ENCODE data around the gene SSH2. TPM values are rescaled to one million over a fixed set of nuclear protein-coding genes. Genes with fewer than 3 reads are reported as not detected.

Gene SSH2
- total RNA-seq, 2 donors from 2014 or later, result 43.6 to 62.2 TPM

DNA sequence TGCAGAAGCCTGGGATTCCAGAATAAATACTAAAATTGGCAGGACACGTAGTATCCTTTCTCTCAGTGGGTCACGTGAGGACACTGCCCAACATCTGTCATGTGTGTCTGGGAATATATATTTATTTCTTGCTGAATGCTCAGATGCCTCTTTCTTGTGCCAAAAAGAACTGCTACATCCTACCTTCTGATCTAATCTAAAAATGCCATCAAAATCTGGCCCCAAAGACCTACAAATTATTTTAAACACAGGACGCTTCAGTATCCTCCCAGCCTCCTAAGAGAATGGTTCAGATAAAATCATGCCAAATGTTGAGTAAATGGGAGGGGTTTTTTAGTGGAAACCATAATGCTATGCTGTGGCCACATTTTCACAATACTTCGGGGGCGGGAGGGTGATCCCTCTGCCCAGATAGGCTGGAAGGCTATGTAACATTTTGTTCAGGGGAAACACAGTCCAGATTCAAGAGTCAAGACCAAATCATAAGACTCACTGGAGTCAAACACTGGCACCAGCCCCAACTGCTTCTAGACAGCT, 284.4 kb downstream of the SSH2 start:
- DNase-seq (ENCODE audit: low spot score in 2 of 2), result no peak

GRCh38 chr17:29643817-29644160, 286.2 kb downstream of the SSH2 start:
- Mint-ChIP-seq H3K9me3 (no peaks in the 10 kb centered on the region), H3K27ac (peak overlapping the region; percentile 70 to 74), H3K36me3 (peaks cover 0 to 13% of the 10 kb centered on the region in 2 donors)
- ATAC-seq (no peak), DNase-seq (ENCODE audit: low spot score in 2 of 2) (no peak)

More for the DNA sequence above, 284.4 kb downstream of the SSH2 start:
- H3K36me3 Mint-ChIP-seq, result peaks cover 0 to 13% of the 10 kb centered on the region in 2 donors
- peak in 1 of 2 donors; percentile 80 for ATAC-seq
- peak overlapping the region in 1 of 2 donors; percentile 70 for H3K27ac Mint-ChIP-seq
- H3K9me3 Mint-ChIP-seq, result no peaks in the 10 kb centered on the region

GRCh38 chr17:29642171-29642611, 287.8 kb downstream of the SSH2 start:
- no peak for ATAC-seq
- Mint-ChIP-seq H3K9me3 (no peaks in the 10 kb centered on the region), H3K36me3 (peaks cover 0 to 5% of the 10 kb centered on the region in 2 donors), H3K27ac (peak overlapping the region; percentile 70 to 89)
- no peak for DNase-seq (ENCODE audit: low spot score in 2 of 2)

DNA sequence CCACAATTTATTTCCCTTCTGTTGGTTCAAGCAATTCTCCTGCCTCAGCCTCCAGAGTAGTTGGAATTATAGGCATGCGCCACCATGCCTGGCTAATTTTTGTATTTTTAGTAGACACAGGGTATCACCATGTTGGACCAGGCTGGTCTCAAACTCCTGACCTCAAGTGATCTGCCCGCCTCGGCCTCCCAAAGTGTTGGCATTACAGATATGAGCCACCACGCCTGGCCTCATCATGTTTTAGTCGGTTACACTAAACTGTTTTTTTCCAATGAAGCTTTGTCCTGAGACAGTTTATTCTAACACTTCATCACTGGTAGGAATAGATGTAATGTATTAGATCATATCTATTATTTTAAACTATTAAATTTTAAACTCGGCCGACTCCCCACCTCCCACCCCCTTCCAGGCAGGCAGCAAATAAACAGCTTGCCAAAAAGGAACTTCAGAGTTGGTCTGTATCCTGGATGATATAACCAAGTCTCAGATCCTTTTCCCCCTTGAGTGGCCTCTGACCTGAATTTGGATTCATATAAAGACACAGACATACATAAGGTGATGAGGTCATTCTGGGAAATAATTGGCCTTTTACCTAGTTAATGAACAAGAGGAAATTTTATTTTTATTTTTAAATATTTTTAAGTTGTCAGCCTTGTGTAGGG, 288.9 kb downstream of the SSH2 start:
- ATAC-seq, result no peak
- no peak for DNase-seq (ENCODE audit: low spot score in 2 of 2)
- no peaks in the 10 kb centered on the region for H3K9me3 Mint-ChIP-seq
- H3K27ac Mint-ChIP-seq, result peak overlapping the region in 1 of 2 donors; percentile 80
- peaks cover 0 to 12% of the 10 kb centered on the region in 2 donors for H3K36me3 Mint-ChIP-seq

- Mint-ChIP-seq H3K36me3 (peaks cover 0 to 14% of the 10 kb centered on the region in 2 donors), H3K27ac (peak overlapping the region; percentile 75 to 80), H3K9me3 (no peaks in the 10 kb centered on the region)
- no peak for ATAC-seq
- DNase-seq (ENCODE audit: low spot score in 2 of 2), result no peak
Measured at GRCh38 chr17:29640413-29640812, 289.6 kb downstream of the SSH2 start.

GRCh38 chr17:29633886-29634285, 296.1 kb downstream of the SSH2 start:
- ATAC-seq (no peak), DNase-seq (ENCODE audit: low spot score in 2 of 2) (no peak)
- peak overlapping the region; percentile 30 to 44 for H3K27ac Mint-ChIP-seq
- H3K36me3 Mint-ChIP-seq, result peaks cover 6 to 35% of the 10 kb centered on the region in 2 donors
- H3K9me3 Mint-ChIP-seq, result no peaks in the 10 kb centered on the region

DNA sequence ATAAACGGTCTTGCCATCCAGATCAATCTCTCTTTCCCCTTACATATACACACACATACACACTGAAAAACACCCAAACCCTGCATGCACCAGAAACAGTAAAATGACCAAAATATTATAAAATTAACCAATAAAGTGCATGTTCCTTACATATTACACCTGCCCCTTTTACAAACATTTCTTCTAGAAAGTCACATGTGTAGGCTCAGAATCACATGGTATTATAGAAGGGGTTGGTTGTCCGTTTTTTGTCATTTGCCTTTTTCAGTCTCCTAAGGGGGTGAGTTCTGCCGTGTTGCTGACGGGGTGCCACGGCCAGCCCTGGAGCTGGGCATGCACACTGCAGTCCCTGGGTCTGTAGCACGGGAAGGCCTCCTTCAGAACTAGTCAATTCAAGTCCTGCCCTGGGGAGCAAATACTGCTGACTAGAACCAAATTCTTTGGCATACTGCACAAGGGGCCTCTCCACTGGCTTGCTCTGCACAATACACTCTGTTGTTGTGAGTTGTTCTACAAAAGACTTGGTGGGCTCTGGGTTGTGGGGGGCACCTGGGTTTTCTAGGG, 299.3 kb downstream of the SSH2 start:
- Mint-ChIP-seq H3K9me3 (no peaks in the 10 kb centered on the region), H3K27ac (peak overlapping the region; percentile 67 to 96), H3K36me3 (peaks cover 10 to 25% of the 10 kb centered on the region in 2 donors)
- DNase-seq (ENCODE audit: low spot score in 2 of 2) (no peak), ATAC-seq (no peak)

DNA sequence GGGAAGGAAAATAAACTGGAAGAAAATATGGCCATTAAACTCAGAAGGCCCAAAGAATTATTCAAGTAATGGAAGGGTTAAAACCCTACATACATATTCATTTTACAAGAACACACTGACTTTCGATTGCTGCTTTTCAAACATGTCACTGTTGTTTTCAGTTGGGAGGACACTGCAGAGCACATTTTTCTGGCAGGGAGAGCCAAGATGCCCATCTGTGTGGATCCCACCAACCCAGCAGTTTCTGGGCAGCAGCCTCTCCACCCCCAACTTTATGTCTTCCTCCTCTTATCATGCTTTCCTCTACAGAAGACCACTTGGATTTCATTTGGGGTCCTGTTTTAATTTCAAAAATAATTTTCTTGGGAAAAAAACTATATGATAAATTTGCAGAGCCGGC, 300.2 kb downstream of the SSH2 start:
- ATAC-seq (no peak), DNase-seq (ENCODE audit: low spot score in 2 of 2) (no peak)
- no peaks in the 10 kb centered on the region for H3K9me3 Mint-ChIP-seq
- peaks cover 12 to 24% of the 10 kb centered on the region in 2 donors for H3K36me3 Mint-ChIP-seq
- peak overlapping the region; percentile 67 to 83 for H3K27ac Mint-ChIP-seq

DNA sequence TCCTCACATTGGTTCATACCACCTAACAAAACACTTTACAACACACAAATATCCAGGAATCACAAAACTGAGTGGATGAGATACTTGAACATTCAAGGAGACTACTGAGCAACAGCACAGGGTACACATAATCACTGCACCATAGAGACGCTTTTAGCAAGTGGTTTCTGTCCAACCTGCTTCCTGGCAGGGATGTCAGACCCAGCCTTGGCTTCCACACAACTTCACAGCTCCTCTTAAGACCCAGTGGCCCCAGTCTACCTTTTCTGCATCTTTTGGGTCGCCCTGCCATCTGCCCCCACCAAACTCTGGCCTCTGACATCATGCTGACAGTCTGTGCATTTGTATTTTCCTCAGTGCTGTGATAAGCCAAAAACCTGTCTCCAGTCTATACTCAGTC, 301.4 kb downstream of the SSH2 start:
- peak overlapping the region; percentile 0 to 67 for H3K27ac Mint-ChIP-seq
- no peak for DNase-seq (ENCODE audit: low spot score in 2 of 2)
- H3K9me3 Mint-ChIP-seq, result no peaks in the 10 kb centered on the region
- peaks cover 12 to 24% of the 10 kb centered on the region in 2 donors for H3K36me3 Mint-ChIP-seq
- no peak for ATAC-seq

DNA sequence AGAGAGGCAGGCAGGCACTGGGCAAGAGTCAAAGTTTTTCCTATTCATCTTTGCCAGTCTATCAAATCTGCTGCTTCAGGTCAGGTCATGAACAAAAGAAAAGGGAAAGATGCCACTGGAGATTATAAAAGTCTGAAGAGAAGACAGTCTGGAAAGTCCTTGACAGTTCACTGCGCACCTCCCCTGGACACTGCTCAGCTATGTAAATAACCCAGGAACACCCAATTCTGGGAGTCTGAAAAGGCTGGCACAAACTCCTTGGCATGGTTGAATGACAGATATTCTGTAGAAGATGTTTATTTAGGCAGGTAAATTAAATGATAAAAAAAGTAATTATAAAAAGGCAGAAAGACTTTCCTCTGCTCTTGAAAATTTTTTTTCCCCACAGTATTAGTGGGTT, 302.1 kb downstream of the SSH2 start:
- DNase-seq (ENCODE audit: low spot score in 2 of 2), result no peak
- Mint-ChIP-seq H3K36me3 (peaks cover 12 to 24% of the 10 kb centered on the region in 2 donors), H3K9me3 (no peaks in the 10 kb centered on the region), H3K27ac (peak overlapping the region; percentile 4 to 98)
- no peak for ATAC-seq

DNA sequence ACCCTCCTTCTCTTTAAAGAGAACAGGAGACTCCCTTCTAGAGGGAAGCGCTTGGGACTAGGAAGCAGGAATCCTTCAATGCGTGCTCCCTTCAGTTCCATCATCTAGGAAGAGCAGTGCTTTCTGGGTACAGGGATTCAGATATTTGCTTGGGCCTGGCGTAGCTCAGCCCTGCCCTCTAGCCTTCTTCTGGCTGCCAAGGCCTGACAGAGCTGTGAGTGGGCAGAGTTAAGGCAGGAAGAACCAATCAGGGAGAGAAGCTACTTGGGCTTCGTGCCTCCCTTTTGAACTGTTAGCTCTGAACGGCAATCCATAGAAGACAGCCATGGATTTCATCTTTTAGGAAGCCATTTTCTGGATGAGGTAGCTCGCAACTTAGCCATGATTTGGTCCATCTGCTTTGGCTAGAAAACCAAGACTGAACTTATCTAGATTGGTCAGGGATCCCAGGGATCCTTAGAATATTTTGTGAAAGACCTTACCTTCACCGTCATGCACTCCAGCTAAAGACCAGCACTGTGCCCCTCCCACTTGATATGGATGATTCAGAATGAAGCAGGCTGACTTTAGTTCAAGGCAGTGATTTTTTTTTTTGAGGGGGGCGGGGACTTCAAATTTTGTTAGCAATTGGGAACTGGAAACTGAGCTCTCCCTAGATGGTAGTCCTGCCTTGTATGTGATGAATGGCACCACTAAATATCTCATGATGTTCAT, 304.8 kb downstream of the SSH2 start:
- Mint-ChIP-seq H3K27ac (peak overlapping the region; percentile 10 to 98), H3K9me3 (no peaks in the 10 kb centered on the region), H3K36me3 (peaks cover 4 to 6% of the 10 kb centered on the region in 2 donors)
- no peak for ATAC-seq
- no peak for DNase-seq (ENCODE audit: low spot score in 2 of 2)

GRCh38 chr17:29624586-29624985, 305.4 kb downstream of the SSH2 start:
- ATAC-seq (peak; percentile 39 to 66), DNase-seq (ENCODE audit: low spot score in 2 of 2) (no peak)
- Mint-ChIP-seq H3K36me3 (peaks cover 4 to 6% of the 10 kb centered on the region in 2 donors), H3K9me3 (no peaks in the 10 kb centered on the region), H3K27ac (peak overlapping the region; percentile 84 to 98)

DNA sequence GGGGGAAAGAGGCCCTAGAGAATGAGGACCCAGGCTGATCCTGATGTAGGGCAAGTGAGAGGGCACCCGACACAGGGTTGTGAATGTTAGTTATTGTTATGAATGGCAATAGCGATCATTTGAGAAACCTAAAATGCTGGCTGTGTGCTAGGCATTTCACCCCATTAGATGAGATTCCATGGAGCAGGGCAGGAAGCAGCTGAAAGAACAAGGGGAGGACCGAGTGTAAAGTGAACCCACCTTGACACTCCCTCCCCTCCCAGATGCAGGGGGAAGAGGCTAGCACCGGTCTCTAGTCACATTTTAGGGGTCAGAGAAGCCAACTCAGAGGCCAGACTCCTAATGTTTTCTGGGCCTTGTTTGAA, 306.8 kb downstream of the SSH2 start:
- Mint-ChIP-seq H3K9me3 (no peaks in the 10 kb centered on the region), H3K27ac (peak overlapping the region; percentile 84 to 98), H3K36me3 (peaks cover 4 to 6% of the 10 kb centered on the region in 2 donors)
- peak in 1 of 2 donors; percentile 0 for ATAC-seq
- no peak for DNase-seq (ENCODE audit: low spot score in 2 of 2)

DNA sequence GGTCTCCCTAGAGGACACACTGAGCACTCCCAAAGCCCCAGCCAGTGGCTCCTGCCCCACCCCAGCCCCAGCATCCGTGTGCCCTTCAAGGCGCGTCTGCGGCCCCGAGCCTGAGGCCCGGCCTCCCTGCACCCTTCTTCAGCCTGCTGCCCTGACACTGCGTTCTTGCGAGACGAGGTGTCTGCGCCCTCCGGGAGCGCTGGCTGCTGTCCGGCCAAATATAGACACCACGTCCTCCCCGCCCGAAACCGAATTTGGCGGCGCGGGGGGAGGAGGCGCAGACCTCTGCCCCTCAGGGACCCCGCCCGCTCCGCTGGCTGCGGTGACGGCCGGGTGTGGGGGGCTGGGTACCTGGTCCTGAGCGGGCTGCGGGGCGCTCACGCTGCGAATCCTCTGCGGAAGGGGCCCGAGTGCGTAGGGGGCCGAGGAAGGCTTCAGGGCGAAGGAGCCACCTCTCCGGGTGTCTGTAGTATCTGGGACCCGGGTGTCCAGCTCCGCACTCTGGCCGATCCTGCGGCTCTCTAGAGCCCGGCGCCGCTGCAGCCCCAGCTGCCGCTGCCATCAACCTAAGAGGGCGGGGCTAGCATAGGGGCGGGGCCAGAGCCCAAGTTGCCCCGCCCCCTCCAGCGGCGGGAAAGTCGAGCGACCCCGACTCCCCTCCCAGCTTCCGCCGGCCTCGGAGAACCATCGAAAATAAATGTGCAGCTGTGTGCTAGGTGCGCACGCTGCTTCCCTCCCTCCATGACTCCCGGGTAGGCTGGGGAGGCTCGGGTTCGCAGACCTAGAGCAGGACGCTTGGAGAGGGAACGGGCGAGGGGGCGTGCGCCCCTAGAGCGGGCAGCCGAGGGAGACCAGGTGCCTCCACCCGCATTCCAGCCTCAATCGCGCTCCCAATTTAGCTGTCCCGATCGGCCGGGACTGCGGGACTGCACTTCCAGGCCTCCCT, 307.4 kb downstream of the SSH2 start, which contains the start of gene CORO6:
TSS of gene CORO6 (minus strand) at position 576 of the 946 bp plus-strand sequence. CDS start 1,491 bp downstream, outside the sequence.
- DNase-seq (ENCODE audit: low spot score in 2 of 2) (peak; percentile 69 to 79), ATAC-seq (peak; percentile 9 to 53)
- peak within 1 kb of the TSS; percentile 84 to 98 for H3K27ac Mint-ChIP-seq
- peaks cover 4 to 6% of the 10 kb centered on the region in 2 donors for H3K36me3 Mint-ChIP-seq
- no peaks in the 10 kb centered on the region for H3K9me3 Mint-ChIP-seq

GRCh38 chr17:29621751-29622194, 308.3 kb downstream of the SSH2 start:
- no peaks in the 10 kb centered on the region for H3K9me3 Mint-ChIP-seq
- DNase-seq (ENCODE audit: low spot score in 2 of 2), result no peak
- H3K36me3 Mint-ChIP-seq, result peaks cover 4 to 6% of the 10 kb centered on the region in 2 donors
- ATAC-seq, result no peak
- peak overlapping the region; percentile 74 to 98 for H3K27ac Mint-ChIP-seq
